Karpas-422 (cell line): ENCODE data around the gene CYP39A1. TPM values are rescaled to one million over a fixed set of nuclear protein-coding genes. Genes with fewer than 3 reads are reported as not detected.

Experiments
- DNase-seq: peaks from one replicate; pipeline ENCODE4 v3.0.0-alpha.2; 2015
- H2AFZ ChIP-seq: fragments of 200-600 bp; sonication (generic); 2 replicates; pipeline ENCODE4 v1.6.1; 2014; ENCODE audit warnings: antibody characterized with exemption, low read length, mixed read lengths
- H3K27ac ChIP-seq: fragments of 200-600 bp; sonication (generic); 2 replicates; pipeline ENCODE4 v1.5.1; 2014; ENCODE audit warnings: mild to moderate bottlenecking, low read length, moderate library complexity
- H3K27me3 ChIP-seq: fragments of 200-600 bp; sonication (generic); 2 replicates; pipeline ENCODE4 v1.6.1; 2014; ENCODE audit warnings: low read length, mixed read lengths
- H3K36me3 ChIP-seq: fragments of 200-600 bp; sonication (generic); 2 replicates; pipeline ENCODE4 v1.6.1; 2014; ENCODE audit warnings: low read length, mixed read lengths; ENCODE audit not compliant: insufficient read depth
- H3K4me1 ChIP-seq: fragments of 200-600 bp; sonication (generic); 2 replicates; pipeline ENCODE4 v1.6.1; 2014; ENCODE audit warnings: mild to moderate bottlenecking, low read length, mixed read lengths
- H3K4me2 ChIP-seq: fragments of 200-600 bp; sonication (generic); 2 replicates; pipeline ENCODE4 v1.6.1; 2014; ENCODE audit warnings: low read length, low read depth, mild to moderate bottlenecking; ENCODE audit not compliant: poor library complexity, severe bottlenecking
- H3K4me3 ChIP-seq: fragments of 200-600 bp; sonication (generic); 2 replicates; pipeline ENCODE4 v1.5.1; 2014; ENCODE audit warnings: mild to moderate bottlenecking, antibody characterized with exemption, low read length, mixed read lengths
- H3K79me2 ChIP-seq: fragments of 200-600 bp; sonication (generic); 2 replicates; pipeline ENCODE4 v1.6.1; 2014; ENCODE audit warnings: mild to moderate bottlenecking, low read length, mixed read lengths
- H3K9ac ChIP-seq: fragments of 200-600 bp; sonication (generic); 2 replicates; pipeline ENCODE4 v1.6.0; 2014; ENCODE audit warnings: low read length
- H3K9me2 ChIP-seq: fragments of 200-600 bp; sonication (generic), shearing (Covaris generic); replicated peaks from 2 replicates; pipeline ENCODE4 v1.6.0; 2014; ENCODE audit warnings: mild to moderate bottlenecking, low read length, moderate library complexity; ENCODE audit not compliant: insufficient read depth
- H3K9me3 ChIP-seq: fragments of 300-700, 200-600 bp; sonication (generic); 2 replicates; pipeline ENCODE4 v1.6.1; 2014; ENCODE audit warnings: low read length, mixed read lengths
- H4K20me1 ChIP-seq: fragments of 200-600 bp; sonication (generic); 2 replicates; pipeline ENCODE4 v1.6.1; 2014; ENCODE audit warnings: mild to moderate bottlenecking, antibody characterized with exemption, low read length, low read depth; ENCODE audit not compliant: insufficient read depth
- total RNA-seq: library from RNA; depleted of rRNA; stranded (reverse); fragments of >200 nt; shearing (Covaris generic); gene quantifications from 2 replicates; pipeline ENCODE4 v1.2.3, GENCODE V29; 2014; ENCODE audit warnings: low replicate concordance

Gene CYP39A1
- total RNA-seq, 1 experiment from 2014 or later = 15.4 TPM

DNA sequence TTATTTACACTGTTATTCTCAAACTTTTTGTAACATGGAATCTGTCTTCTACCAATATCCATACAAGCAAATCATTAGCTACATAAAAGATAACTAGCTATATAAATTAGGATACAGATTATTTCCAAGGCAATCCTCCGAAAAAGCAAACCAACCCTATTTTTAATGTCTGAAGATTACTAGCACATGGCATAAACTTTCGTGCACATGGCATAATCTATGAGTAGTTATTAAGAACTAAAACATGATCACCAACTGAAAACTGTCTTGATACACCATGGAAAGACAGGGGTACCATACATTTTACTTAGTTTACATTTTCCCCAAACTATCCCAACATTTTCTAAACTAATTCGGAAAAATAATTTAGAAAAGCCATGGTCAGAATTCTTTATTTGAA, 54.4 kb downstream of the CYP39A1 start:
- no peak for DNase-seq
- no peaks in the 10 kb centered on the region for H3K36me3 ChIP-seq

DNA sequence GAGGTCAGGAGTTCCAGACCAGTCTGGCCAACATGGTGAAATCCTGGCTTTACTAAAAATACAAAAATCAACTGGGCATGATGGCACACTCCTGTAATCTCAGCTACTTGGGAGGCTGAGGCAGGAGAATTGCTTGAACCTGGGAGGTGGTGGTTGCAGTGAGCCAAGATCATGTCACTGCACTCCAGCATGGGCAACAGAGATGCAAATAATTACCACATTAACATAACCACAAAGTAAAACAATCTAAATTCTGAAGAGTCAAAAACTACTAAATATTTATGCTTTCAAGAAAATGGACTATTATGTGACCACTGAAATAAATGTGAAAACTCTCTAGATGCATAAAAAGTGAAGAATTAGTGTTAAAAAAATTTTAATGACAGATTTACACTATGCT, 59.9 kb downstream of the CYP39A1 start:
- no peaks in the 10 kb centered on the region for H3K4me1 ChIP-seq
- no peaks in the 10 kb centered on the region for H3K79me2 ChIP-seq
- H4K20me1 ChIP-seq = no peaks in the 10 kb centered on the region
- no peaks in the 10 kb centered on the region for H3K27me3 ChIP-seq
- no peak for DNase-seq
- H3K36me3 ChIP-seq = no peaks in the 10 kb centered on the region
- no peak overlapping the region for H3K27ac ChIP-seq
- no peak overlapping the region for H3K4me2 ChIP-seq
- no peak overlapping the region for H3K9ac ChIP-seq
- no peak overlapping the region for H3K4me3 ChIP-seq
- no peaks in the 10 kb centered on the region for H3K9me3 ChIP-seq
- no peak overlapping the region for H2AFZ ChIP-seq
- 0 out of 2 replicates have a peak, but pooled peaks cover 4% of the 10 kb centered on the region for H3K9me2 ChIP-seq

More for the DNA sequence above, 54.4 kb downstream of the CYP39A1 start:
- no peak overlapping the region for H3K9ac ChIP-seq
- no peak overlapping the region for H3K27ac ChIP-seq
- H2AFZ ChIP-seq = no peak overlapping the region
- 0 out of 2 replicates have a peak, but pooled peaks cover 5% of the 10 kb centered on the region for H3K9me2 ChIP-seq
- H4K20me1 ChIP-seq = no peaks in the 10 kb centered on the region
- no peaks in the 10 kb centered on the region for H3K4me1 ChIP-seq
- H3K4me3 ChIP-seq = no peak overlapping the region
- H3K79me2 ChIP-seq = no peaks in the 10 kb centered on the region
- no peaks in the 10 kb centered on the region for H3K9me3 ChIP-seq
- no peaks in the 10 kb centered on the region for H3K27me3 ChIP-seq
- no peak overlapping the region for H3K4me2 ChIP-seq

DNA sequence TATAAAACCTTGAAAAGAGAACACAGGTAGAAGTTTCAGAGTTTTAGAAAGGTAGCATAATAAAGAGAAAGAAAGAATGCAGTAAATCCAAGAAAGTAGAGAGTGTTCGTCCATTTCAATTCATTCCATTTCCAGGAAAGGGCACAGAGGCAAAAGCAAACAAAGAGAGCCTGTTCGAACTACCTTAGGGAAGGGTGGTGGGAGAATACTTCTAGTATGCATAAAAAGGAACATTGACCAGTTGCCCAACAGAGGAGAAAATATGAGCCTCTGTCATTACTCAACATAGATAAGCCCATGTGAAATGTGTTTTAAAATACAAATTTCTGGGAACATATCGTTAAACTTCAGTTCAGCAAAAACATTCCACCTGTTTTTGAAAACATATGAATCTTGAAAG, 60.6 kb downstream of the CYP39A1 start:
- no peaks in the 10 kb centered on the region for H3K27me3 ChIP-seq
- H3K4me3 ChIP-seq = no peak overlapping the region
- no peak for DNase-seq
- no peaks in the 10 kb centered on the region for H4K20me1 ChIP-seq
- H3K4me1 ChIP-seq = no peaks in the 10 kb centered on the region
- H3K79me2 ChIP-seq = no peaks in the 10 kb centered on the region
- no peaks in the 10 kb centered on the region for H3K9me3 ChIP-seq
- no peak overlapping the region for H3K9ac ChIP-seq
- H3K36me3 ChIP-seq = no peaks in the 10 kb centered on the region
- no peak overlapping the region for H2AFZ ChIP-seq
- no peak overlapping the region for H3K4me2 ChIP-seq
- H3K9me2 ChIP-seq = no peaks in the 10 kb centered on the region
- no peak overlapping the region for H3K27ac ChIP-seq

DNA sequence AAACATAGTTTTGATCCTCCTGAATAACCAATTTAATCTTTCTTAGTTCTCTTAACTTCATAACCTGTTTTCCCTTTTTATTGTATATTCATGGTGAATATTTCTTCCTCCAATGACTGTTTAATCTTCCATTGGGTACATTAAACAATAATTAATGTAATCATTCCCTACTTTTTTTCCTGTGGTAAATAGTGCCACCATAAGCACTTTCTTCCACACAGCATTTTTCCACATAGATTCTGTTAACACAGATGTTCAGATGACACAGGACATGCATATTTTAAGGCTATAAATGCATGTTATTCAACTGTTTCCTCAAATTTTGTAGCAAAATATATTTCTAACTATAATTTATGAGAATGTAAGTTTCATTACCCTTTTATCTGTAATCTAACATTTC, 61.9 kb downstream of the CYP39A1 start:
- Histone ChIP-seq H3K9me2 (no peaks in the 10 kb centered on the region), H3K27me3 (no peaks in the 10 kb centered on the region), H3K4me3 (no peak overlapping the region), H3K79me2 (no peaks in the 10 kb centered on the region), H3K9ac (no peak overlapping the region), H2AFZ (no peak overlapping the region), H3K4me2 (no peak overlapping the region), H4K20me1 (no peaks in the 10 kb centered on the region), H3K27ac (no peak overlapping the region), H3K36me3 (no peaks in the 10 kb centered on the region), H3K9me3 (no peaks in the 10 kb centered on the region), H3K4me1 (no peaks in the 10 kb centered on the region)
- no peak for DNase-seq

DNA sequence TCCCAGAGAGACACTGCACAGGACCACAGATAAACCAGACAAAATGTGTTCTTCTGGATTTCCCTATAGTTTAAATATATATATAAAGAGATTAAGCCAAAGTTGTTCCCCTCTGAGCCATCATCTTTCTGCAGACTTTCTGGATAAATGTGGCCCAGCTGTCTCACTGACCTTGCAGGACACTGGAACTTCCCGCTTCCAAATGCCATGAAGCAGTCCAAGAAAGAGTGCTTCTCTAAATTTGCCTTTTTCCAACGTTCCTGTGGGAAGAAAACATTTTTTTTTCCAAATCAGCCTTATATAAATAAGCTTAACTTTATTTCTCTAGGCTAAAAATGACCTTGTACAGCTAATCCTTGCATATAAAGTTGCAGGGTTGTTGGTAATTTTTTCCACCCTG, 65.7 kb downstream of the CYP39A1 start:
- H3K4me1 ChIP-seq = no peaks in the 10 kb centered on the region
- no peaks in the 10 kb centered on the region for H3K27me3 ChIP-seq
- H3K4me3 ChIP-seq = no peak overlapping the region
- no peak for DNase-seq
- no peaks in the 10 kb centered on the region for H3K79me2 ChIP-seq
- H3K9me3 ChIP-seq = no peaks in the 10 kb centered on the region
- no peak overlapping the region for H2AFZ ChIP-seq
- H3K27ac ChIP-seq = no peak overlapping the region
- no peaks in the 10 kb centered on the region for H4K20me1 ChIP-seq
- H3K9me2 ChIP-seq = no peaks in the 10 kb centered on the region
- no peaks in the 10 kb centered on the region for H3K36me3 ChIP-seq
- H3K9ac ChIP-seq = no peak overlapping the region
- H3K4me2 ChIP-seq = no peak overlapping the region

DNA sequence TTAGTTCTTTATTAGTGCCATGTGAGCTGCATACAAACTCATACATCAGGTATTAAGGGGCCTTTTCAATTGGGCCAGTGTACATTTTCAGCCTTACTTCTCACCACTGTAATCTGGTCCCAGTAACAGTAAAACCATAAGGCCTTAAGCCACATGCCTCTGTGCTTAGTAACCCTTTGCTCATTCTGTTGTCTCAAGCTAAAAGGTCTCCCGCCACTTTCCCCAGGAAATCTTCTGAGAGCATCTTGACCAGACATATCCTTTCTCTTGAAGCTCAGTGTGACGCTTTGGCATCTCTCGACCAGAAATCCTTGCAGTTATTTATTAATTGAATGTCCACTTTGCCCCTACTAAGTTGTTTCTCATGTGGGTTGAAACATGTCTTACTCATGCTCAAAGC, 68.0 kb downstream of the CYP39A1 start:
- Histone ChIP-seq H3K36me3 (no peaks in the 10 kb centered on the region), H3K9me3 (no peaks in the 10 kb centered on the region), H3K9me2 (no peaks in the 10 kb centered on the region), H3K27ac (no peak overlapping the region), H3K27me3 (no peaks in the 10 kb centered on the region), H2AFZ (no peak overlapping the region), H3K9ac (no peak overlapping the region), H3K4me1 (peaks cover 7% of the 10 kb centered on the region), H4K20me1 (no peaks in the 10 kb centered on the region), H3K79me2 (no peaks in the 10 kb centered on the region), H3K4me3 (no peak overlapping the region), H3K4me2 (no peak overlapping the region)
- no peak for DNase-seq

DNA sequence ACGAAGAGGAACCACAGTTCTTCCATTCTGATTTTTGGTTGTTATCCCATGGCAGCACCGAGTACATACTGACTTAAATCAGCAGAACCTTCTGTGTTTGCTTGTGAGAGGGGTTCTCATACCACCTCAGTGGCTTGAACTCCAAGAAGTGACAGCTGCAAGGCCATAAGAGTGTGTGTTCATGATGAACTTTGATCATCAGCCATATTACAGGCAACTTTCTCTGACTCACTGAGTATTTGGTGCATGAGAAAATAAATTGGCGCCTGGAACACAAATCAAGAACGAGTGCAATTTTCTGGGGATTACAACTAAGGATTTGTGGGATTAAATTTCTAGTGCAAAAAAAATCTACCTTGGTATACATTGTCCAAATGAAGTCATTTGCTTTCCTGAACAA, 68.9 kb downstream of the CYP39A1 start:
- Histone ChIP-seq H3K27ac (no peak overlapping the region), H3K36me3 (no peaks in the 10 kb centered on the region), H3K4me1 (peaks cover 7% of the 10 kb centered on the region), H4K20me1 (no peaks in the 10 kb centered on the region), H3K4me2 (no peak overlapping the region), H3K4me3 (no peak overlapping the region), H3K9ac (no peak overlapping the region), H2AFZ (no peak overlapping the region), H3K79me2 (no peaks in the 10 kb centered on the region), H3K27me3 (no peaks in the 10 kb centered on the region), H3K9me2 (no peaks in the 10 kb centered on the region), H3K9me3 (no peaks in the 10 kb centered on the region)
- no peak for DNase-seq

DNA sequence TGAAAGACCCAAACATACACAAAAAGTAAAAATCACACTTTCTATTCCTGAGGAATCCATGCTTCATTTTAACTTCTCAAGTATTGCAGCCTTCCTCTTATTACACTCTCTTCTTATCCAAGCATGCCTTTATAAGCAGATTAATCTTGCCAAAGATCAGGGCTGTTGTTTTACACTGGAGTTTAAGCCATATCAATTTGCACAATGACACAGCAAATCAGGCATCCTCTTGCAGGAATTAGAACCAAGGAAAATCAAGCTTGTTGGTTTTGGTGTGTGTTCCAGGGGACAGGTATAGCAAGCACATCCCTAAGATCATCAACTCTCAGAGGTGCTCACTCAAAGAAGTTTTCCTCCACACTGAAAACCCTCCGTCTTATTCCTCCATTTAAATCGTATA, 69.5 kb downstream of the CYP39A1 start:
- H3K9me3 ChIP-seq = no peaks in the 10 kb centered on the region
- no peak overlapping the region for H3K27ac ChIP-seq
- H3K4me1 ChIP-seq = peaks cover 7% of the 10 kb centered on the region
- H3K79me2 ChIP-seq = no peaks in the 10 kb centered on the region
- no peaks in the 10 kb centered on the region for H3K27me3 ChIP-seq
- no peaks in the 10 kb centered on the region for H3K36me3 ChIP-seq
- H3K9me2 ChIP-seq = no peaks in the 10 kb centered on the region
- DNase-seq = no peak
- H2AFZ ChIP-seq = no peak overlapping the region
- no peak overlapping the region for H3K9ac ChIP-seq
- H3K4me3 ChIP-seq = no peak overlapping the region
- no peaks in the 10 kb centered on the region for H4K20me1 ChIP-seq
- H3K4me2 ChIP-seq = no peak overlapping the region
